ENCODE data around the gene RGS7BP. TPM values are rescaled to one million over a fixed set of nuclear protein-coding genes. Genes with fewer than 3 reads are reported as not detected.

The RGS7BP gene
- total and polyA plus RNA-seq, 2 experiments from 2014 or later: 3.3 to 5.4 TPM

DNA sequence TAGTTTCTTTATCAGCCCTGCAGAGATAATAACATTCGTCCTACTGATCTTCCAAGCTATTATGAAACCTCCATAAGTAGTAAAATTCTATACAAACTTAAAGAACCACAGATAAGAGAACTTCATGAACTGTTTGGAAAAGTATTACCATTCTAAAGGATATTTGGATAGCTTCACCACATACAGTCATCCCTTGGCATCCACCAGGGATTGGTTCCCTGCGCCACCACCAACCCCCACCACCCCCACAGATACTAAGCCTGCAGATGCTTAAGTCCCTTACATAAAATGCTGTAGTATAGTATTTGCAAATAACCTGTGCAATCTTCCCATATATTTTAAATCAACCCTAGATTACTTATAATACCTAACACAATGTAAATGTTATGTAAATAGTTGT, 123.1 kb downstream of the RGS7BP start:
- ATAC-seq (no peak), DNase-seq (ENCODE audit: low spot score) (no peak)
- Histone ChIP-seq H3K4me1 (ENCODE audit: insufficient read depth) (no peaks in the 10 kb centered on the region), H3K79me2 (replicated peaks; ENCODE audit: insufficient read depth) (no peaks in the 10 kb centered on the region), H3K27me3 (ENCODE audit: insufficient read depth) (no peaks in the 10 kb centered on the region), H3K4me2 (no peak overlapping the region), H3K4me3 (no peak overlapping the region), H3K36me3 (ENCODE audit: insufficient read depth) (no peaks in the 10 kb centered on the region), H3K27ac (ENCODE audit: low read depth) (no peak overlapping the region), H4K20me1 (replicated peaks; ENCODE audit: insufficient read depth) (no peaks in the 10 kb centered on the region), H3F3A (replicated peaks; ENCODE audit: low read depth) (no peaks in the 10 kb centered on the region), H2AFZ (no peak overlapping the region), H3K9me2 (ENCODE audit: insufficient read depth) (no peaks in the 10 kb centered on the region)
- Mint-ChIP-seq H3K4me3 (no peak overlapping the region), H3K36me3 (ENCODE audit: low read depth) (no peaks in the 10 kb centered on the region), H3K27me3 (ENCODE audit: insufficient read depth, low read depth, poor library complexity) (no peaks in the 10 kb centered on the region), H3K4me1 (0 out of 3 replicates have a peak, but pooled peaks cover 4% of the 10 kb centered on the region), H3K9me3 (no peaks in the 10 kb centered on the region), H3K27ac (no peak overlapping the region)
- TF ChIP-seq ETS1 (IDR thresholded peaks at IDR 0.05) (no peak), STAT1 (IDR thresholded peaks at IDR 0.05; ENCODE audit: unreplicated experiment) (no peak), EZH2phosphoT487 (IDR thresholded peaks at IDR 0.05; ENCODE audit: unreplicated experiment) (no peak), NANOG (IDR thresholded peaks at IDR 0.05; ENCODE audit: borderline replicate concordance) (no peak), ZNF114 (CRISPR knock-in tag; IDR thresholded peaks at IDR 0.05) (no peak), ZNF331 (CRISPR knock-in tag; IDR thresholded peaks at IDR 0.05; ENCODE audit: low read depth) (no peak), POLR2AphosphoS5 (IDR thresholded peaks at IDR 0.05; ENCODE audit: low read depth) (no peak), CREB1 (CRISPR knock-in tag; IDR thresholded peaks at IDR 0.05; ENCODE audit: low read depth) (no peak), EZH2 (IDR thresholded peaks at IDR 0.05; ENCODE audit: low read depth, unreplicated experiment) (no peak), JUNB (IDR thresholded peaks at IDR 0.05; ENCODE audit: unreplicated experiment) (no peak)
- TF ChIP-seq, protein P1, sequence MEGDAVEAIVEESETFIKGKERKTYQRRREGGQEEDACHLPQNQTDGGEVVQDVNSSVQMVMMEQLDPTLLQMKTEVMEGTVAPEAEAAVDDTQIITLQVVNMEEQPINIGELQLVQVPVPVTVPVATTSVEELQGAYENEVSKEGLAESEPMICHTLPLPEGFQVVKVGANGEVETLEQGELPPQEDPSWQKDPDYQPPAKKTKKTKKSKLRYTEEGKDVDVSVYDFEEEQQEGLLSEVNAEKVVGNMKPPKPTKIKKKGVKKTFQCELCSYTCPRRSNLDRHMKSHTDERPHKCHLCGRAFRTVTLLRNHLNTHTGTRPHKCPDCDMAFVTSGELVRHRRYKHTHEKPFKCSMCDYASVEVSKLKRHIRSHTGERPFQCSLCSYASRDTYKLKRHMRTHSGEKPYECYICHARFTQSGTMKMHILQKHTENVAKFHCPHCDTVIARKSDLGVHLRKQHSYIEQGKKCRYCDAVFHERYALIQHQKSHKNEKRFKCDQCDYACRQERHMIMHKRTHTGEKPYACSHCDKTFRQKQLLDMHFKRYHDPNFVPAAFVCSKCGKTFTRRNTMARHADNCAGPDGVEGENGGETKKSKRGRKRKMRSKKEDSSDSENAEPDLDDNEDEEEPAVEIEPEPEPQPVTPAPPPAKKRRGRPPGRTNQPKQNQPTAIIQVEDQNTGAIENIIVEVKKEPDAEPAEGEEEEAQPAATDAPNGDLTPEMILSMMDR (conservative IDR thresholded peaks at IDR 0.05; ENCODE audit: low read depth in 2 of 2): no peak
- TF ChIP-seq, protein P2, sequence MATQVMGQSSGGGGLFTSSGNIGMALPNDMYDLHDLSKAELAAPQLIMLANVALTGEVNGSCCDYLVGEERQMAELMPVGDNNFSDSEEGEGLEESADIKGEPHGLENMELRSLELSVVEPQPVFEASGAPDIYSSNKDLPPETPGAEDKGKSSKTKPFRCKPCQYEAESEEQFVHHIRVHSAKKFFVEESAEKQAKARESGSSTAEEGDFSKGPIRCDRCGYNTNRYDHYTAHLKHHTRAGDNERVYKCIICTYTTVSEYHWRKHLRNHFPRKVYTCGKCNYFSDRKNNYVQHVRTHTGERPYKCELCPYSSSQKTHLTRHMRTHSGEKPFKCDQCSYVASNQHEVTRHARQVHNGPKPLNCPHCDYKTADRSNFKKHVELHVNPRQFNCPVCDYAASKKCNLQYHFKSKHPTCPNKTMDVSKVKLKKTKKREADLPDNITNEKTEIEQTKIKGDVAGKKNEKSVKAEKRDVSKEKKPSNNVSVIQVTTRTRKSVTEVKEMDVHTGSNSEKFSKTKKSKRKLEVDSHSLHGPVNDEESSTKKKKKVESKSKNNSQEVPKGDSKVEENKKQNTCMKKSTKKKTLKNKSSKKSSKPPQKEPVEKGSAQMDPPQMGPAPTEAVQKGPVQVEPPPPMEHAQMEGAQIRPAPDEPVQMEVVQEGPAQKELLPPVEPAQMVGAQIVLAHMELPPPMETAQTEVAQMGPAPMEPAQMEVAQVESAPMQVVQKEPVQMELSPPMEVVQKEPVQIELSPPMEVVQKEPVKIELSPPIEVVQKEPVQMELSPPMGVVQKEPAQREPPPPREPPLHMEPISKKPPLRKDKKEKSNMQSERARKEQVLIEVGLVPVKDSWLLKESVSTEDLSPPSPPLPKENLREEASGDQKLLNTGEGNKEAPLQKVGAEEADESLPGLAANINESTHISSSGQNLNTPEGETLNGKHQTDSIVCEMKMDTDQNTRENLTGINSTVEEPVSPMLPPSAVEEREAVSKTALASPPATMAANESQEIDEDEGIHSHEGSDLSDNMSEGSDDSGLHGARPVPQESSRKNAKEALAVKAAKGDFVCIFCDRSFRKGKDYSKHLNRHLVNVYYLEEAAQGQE (IDR thresholded peaks at IDR 0.05; ENCODE audit: unreplicated experiment): no peak
- TF ChIP-seq, protein P3, sequence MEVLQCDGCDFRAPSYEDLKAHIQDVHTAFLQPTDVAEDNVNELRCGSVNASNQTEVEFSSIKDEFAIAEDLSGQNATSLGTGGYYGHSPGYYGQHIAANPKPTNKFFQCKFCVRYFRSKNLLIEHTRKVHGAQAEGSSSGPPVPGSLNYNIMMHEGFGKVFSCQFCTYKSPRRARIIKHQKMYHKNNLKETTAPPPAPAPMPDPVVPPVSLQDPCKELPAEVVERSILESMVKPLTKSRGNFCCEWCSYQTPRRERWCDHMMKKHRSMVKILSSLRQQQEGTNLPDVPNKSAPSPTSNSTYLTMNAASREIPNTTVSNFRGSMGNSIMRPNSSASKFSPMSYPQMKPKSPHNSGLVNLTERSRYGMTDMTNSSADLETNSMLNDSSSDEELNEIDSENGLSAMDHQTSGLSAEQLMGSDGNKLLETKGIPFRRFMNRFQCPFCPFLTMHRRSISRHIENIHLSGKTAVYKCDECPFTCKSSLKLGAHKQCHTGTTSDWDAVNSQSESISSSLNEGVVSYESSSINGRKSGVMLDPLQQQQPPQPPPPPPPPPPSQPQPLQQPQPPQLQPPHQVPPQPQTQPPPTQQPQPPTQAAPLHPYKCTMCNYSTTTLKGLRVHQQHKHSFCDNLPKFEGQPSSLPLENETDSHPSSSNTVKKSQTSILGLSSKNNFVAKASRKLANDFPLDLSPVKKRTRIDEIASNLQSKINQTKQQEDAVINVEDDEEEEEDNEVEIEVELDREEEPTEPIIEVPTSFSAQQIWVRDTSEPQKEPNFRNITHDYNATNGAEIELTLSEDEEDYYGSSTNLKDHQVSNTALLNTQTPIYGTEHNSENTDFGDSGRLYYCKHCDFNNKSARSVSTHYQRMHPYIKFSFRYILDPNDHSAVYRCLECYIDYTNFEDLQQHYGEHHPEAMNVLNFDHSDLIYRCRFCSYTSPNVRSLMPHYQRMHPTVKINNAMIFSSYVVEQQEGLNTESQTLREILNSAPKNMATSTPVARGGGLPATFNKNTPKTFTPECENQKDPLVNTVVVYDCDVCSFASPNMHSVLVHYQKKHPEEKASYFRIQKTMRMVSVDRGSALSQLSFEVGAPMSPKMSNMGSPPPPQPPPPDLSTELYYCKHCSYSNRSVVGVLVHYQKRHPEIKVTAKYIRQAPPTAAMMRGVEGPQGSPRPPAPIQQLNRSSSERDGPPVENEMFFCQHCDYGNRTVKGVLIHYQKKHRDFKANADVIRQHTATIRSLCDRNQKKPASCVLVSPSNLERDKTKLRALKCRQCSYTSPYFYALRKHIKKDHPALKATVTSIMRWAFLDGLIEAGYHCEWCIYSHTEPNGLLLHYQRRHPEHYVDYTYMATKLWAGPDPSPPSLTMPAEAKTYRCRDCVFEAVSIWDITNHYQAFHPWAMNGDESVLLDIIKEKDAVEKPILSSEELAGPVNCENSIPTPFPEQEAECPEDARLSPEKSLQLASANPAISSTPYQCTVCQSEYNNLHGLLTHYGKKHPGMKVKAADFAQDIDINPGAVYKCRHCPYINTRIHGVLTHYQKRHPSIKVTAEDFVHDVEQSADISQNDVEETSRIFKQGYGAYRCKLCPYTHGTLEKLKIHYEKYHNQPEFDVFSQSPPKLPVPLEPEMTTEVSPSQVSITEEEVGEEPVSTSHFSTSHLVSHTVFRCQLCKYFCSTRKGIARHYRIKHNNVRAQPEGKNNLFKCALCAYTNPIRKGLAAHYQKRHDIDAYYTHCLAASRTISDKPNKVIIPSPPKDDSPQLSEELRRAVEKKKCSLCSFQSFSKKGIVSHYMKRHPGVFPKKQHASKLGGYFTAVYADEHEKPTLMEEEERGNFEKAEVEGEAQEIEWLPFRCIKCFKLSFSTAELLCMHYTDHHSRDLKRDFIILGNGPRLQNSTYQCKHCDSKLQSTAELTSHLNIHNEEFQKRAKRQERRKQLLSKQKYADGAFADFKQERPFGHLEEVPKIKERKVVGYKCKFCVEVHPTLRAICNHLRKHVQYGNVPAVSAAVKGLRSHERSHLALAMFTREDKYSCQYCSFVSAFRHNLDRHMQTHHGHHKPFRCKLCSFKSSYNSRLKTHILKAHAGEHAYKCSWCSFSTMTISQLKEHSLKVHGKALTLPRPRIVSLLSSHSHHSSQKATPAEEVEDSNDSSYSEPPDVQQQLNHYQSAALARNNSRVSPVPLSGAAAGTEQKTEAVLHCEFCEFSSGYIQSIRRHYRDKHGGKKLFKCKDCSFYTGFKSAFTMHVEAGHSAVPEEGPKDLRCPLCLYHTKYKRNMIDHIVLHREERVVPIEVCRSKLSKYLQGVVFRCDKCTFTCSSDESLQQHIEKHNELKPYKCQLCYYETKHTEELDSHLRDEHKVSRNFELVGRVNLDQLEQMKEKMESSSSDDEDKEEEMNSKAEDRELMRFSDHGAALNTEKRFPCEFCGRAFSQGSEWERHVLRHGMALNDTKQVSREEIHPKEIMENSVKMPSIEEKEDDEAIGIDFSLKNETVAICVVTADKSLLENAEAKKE (CRISPR knock-in tag; IDR thresholded peaks at IDR 0.05): no peak

All from GM23338 (cell line).